HEK293T (cell line): ENCODE results near the gene ABHD10.

Experiments used
- CTCF ChIA-PET: fragments of 350-600 bp; formaldehyde crosslinking; extraction: SDS; loops from one replicate; lab custom pipeline; 2021; ENCODE audit warnings: antibody characterized with exemption, inconsistent platforms; lab: Yijun Ruan, JAX
- POLR2A ChIA-PET: fragments of 350-600 bp; formaldehyde crosslinking; extraction: SDS; loops from one replicate; lab custom pipeline; 2020; ENCODE audit warnings: antibody characterized with exemption, inconsistent platforms; lab: Yijun Ruan, JAX
- DNase-seq: peaks from one replicate; pipeline ENCODE4 v3.0.0; 2012; ENCODE audit warnings: mixed read lengths; ENCODE audit errors: extremely low spot score
- ARNT ChIP-seq: fragments of 450-650 bp; IDR thresholded peaks from 2 replicates; pipeline ENCODE4 v1.6.1; 2017; ENCODE audit warnings: mild to moderate bottlenecking
- BHLHE40 ChIP-seq: fragments of 450-650 bp; IDR thresholded peaks from 2 replicates; pipeline ENCODE4 v1.6.1; 2016; ENCODE audit warnings: mild to moderate bottlenecking, moderate library complexity, borderline replicate concordance
- CTBP1 ChIP-seq: fragments of 450-650 bp; IDR thresholded peaks from 2 replicates; pipeline ENCODE4 v1.6.1; 2016; ENCODE audit warnings: borderline replicate concordance
- ELF4 ChIP-seq: fragments of 450-650 bp; IDR thresholded peaks from 2 replicates; pipeline ENCODE4 v1.6.1; 2017; ENCODE audit warnings: antibody characterized with exemption
- FOXA1 ChIP-seq: fragments of 450-650 bp; IDR thresholded peaks from 2 replicates; pipeline ENCODE4 v1.6.1; 2016; ENCODE audit warnings: mild to moderate bottlenecking
- FOXK2 ChIP-seq: fragments of 450-650 bp; IDR thresholded peaks from 2 replicates; pipeline ENCODE4 v1.6.1; 2016; ENCODE audit warnings: mild to moderate bottlenecking
- FOXM1 ChIP-seq: fragments of 450-650 bp; IDR thresholded peaks from 2 replicates; pipeline ENCODE4 v1.6.1; 2017; ENCODE audit warnings: mild to moderate bottlenecking, borderline replicate concordance
- HDGF ChIP-seq: fragments of 450-650 bp; IDR thresholded peaks from 2 replicates; pipeline ENCODE4 v1.6.1; 2017; ENCODE audit warnings: antibody characterized with exemption, borderline replicate concordance
- L3MBTL2 ChIP-seq: fragments of 450-650 bp; conservative IDR thresholded peaks from 2 replicates; pipeline ENCODE4 v1.6.1; 2016; ENCODE audit warnings: mild to moderate bottlenecking
- LEF1 ChIP-seq: fragments of 450-650 bp; IDR thresholded peaks from 2 replicates; pipeline ENCODE4 v1.6.1; 2017; ENCODE audit warnings: mild to moderate bottlenecking, borderline replicate concordance
- NFRKB ChIP-seq: fragments of 450-650 bp; IDR thresholded peaks from 2 replicates; pipeline ENCODE4 v1.6.1; 2016; ENCODE audit warnings: mild to moderate bottlenecking, moderate library complexity
- SP1 ChIP-seq: fragments of 450-650 bp; IDR thresholded peaks from 2 replicates; pipeline ENCODE4 v1.6.1; 2017
- SUZ12 ChIP-seq: fragments of 450-650 bp; IDR thresholded peaks from 2 replicates; pipeline ENCODE4 v1.6.1; 2016; ENCODE audit warnings: mild to moderate bottlenecking
- TARDBP ChIP-seq: fragments of 450-650 bp; IDR thresholded peaks from 2 replicates; pipeline ENCODE4 v1.6.1; 2016
- ZNF384 ChIP-seq: fragments of 450-650 bp; IDR thresholded peaks from 2 replicates; pipeline ENCODE4 v1.6.1; 2016
- TF ChIP-seq, protein P1 (sequence below): fragments of 450-650 bp; IDR thresholded peaks from 2 replicates; pipeline ENCODE4 v1.6.1; 2016

ABHD10 gene

DNA sequence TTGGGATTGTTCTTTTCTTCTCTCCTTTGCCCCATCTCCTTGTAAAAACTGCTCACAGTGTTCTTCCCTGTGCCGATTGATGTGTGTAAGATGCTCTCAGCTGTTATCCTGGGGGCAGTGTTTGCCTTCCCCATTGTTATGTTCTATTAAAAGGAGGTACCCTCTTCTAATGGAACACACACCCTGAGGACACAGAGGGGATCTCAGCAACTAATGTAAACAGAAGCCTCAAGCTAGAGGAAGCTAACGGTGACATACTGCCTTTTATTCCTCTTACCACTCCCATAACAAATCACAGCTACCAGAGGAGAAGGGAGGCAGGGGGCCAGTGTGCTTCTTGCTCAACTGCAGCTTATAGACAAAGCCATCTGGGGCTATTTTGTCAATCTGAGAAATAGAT is 22.1 kb downstream of the ABHD10 start:
- ChIA-PET POLR2A (interaction anchor here (2.7 kb wide), 1 partner anchor 22 kb away, joined by 6 read pairs; the partner anchor contains the start of gene ABHD10), CTCF (interaction anchor here (0.7 to 1.7 kb wide), 3 partner anchors 12 to 33 kb away, joined by 3 to 7 read pairs (median 5); no protein-coding TSS in a partner anchor)
- no peak for DNase-seq

DNA sequence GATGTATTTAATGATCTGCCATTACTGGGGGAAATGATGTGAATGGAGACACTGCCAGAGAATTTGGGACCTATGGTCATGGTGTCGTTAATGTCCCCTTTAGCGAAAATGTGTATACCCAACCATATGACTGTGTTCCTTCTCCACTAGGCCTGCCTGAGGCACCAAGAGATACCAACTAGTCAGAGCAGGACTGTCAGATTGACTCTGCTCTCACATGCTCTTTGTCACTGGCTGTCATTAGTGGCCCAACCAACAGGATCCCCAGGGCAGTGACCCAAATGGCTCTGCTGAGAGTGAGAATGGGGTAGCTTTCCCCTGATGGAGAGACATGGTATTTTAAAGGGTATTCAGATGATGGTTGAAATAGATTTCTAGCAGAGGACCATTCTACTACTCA is 22.7 kb downstream of the ABHD10 start:
- TF ChIP-seq FOXM1 (no peak), NFRKB (no peak), L3MBTL2 (no peak), LEF1 (no peak), ZNF384 (no peak), HDGF (no peak), SUZ12 (no peak), FOXK2 (no peak), SP1 (no peak), BHLHE40 (no peak), ARNT (no peak), TARDBP (no peak), FOXA1 (no peak), CTBP1 (no peak), ELF4 (no peak)
- TF ChIP-seq, protein P1, sequence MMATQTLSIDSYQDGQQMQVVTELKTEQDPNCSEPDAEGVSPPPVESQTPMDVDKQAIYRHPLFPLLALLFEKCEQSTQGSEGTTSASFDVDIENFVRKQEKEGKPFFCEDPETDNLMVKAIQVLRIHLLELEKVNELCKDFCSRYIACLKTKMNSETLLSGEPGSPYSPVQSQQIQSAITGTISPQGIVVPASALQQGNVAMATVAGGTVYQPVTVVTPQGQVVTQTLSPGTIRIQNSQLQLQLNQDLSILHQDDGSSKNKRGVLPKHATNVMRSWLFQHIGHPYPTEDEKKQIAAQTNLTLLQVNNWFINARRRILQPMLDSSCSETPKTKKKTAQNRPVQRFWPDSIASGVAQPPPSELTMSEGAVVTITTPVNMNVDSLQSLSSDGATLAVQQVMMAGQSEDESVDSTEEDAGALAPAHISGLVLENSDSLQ: no peak
- no peak for DNase-seq
- POLR2A ChIA-PET: interaction anchor here (2.7 kb wide), 1 partner anchor 23 kb away, joined by 6 read pairs; the partner anchor contains the start of gene ABHD10
- CTCF ChIA-PET: interaction anchor here (0.7 to 1.7 kb wide), 3 partner anchors 12 to 39 kb away, joined by 3 to 7 read pairs (median 3); no protein-coding TSS in a partner anchor

More for the DNA sequence above, 22.1 kb downstream of the ABHD10 start:
- TF ChIP-seq CTBP1 (no peak), LEF1 (no peak), NFRKB (no peak), ELF4 (no peak), ARNT (no peak), SP1 (no peak), BHLHE40 (no peak), FOXM1 (no peak), HDGF (no peak), FOXA1 (no peak), FOXK2 (no peak), ZNF384 (no peak), L3MBTL2 (no peak), TARDBP (no peak), SUZ12 (no peak)
- TF ChIP-seq, protein P1: no peak

DNA sequence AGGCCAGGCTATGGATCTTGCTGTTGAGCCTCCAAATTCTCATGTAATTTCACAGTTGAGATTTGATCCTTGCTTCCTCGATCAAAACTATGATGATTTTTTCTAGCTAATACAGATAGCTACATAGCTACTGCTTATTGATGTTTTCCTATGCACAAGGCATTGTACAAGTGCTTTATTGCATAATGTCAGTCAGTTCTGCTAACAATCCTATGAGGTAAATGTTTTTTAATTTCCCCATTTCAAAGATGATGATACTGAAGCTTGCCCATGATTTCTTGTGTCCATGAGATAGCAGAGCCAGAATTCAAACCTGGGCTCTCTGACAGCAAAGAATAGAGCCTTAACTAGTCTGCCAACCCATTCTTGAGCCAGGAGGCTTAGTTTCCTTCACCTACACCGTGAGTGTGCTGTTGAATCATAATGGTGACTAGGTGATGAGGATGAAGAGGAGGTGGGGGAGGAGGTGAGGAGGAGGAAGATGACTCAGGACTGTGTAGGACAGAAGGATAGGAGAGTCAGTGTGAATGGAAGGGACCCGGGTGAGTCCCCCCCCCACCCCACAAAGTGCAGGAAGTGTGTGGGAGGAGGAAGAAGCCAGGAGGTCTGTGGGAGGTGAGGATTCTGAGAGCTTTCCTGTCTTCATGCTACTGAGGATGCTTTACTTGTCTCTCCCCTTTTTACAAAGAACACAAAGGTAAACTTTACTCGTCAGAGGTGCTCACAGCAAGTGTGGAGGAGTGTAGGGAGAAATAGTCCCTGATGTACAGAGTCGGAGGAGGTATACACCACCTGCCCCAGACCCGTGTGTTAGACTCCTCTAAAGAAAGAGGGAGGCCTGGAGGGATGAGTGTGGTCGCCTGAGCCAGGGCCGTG is 23.5 kb downstream of the ABHD10 start:
- CTCF ChIA-PET: interaction anchor here (0.7 to 2.6 kb wide), 3 partner anchors 11 to 40 kb away, joined by 3 to 7 read pairs (median 7); no protein-coding TSS in a partner anchor
- TF ChIP-seq ELF4 (no peak), ZNF384 (no peak), FOXK2 (no peak), ARNT (no peak)
- DNase-seq: no peak
- POLR2A ChIA-PET: interaction anchor here (1.3 to 3.1 kb wide), 3 partner anchors 23 to 32 kb away, joined by 3 to 13 read pairs (median 6); partner anchors contain the start of genes ABHD10 and TMPRSS7

DNA sequence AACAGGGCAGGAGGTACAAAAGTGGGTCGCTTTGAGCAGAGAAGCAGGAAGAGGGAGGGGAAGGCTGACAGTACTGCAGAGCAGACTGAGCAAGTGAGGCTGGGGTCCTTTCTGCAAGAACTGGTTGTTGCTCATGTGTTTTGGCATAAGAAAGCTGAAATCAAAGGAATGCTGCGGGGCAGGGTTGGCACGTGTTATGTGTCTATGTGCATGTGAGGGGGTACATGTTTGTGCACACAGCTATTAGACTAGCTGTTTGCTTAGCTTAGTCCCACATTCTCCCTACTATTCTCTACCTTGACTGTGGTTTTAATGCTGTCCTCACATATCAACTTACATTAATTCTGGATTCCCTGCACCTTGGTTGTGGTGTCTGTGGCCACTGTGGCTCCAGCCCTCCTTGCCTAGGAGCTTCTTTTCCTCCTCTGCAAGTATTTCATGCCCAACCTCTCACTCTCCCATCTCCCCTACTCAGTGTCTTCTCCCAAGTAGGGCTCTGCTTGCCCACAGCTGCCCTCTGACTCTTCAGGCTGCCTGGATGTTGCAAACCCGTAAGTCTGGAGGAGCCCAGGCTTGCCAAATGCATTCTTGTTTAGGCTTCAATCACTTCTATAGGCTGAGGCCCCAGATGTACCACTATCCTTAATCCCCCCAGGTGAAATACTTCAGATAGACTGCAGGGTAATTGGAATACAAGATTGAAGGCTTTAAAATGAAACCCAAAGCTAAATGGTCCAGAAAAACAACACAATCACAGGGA is 24.7 kb downstream of the ABHD10 start:
- POLR2A ChIA-PET: interaction anchor here (1.3 to 3.1 kb wide), 2 partner anchors 24 to 31 kb away, joined by 3 to 13 read pairs; partner anchors contain the start of genes ABHD10 and TMPRSS7
- TF ChIP-seq FOXK2: no peak
- TF ChIP-seq HDGF: no peak
- no peak for TF ChIP-seq FOXM1
- no peak for TF ChIP-seq LEF1
- no peak for TF ChIP-seq L3MBTL2
- TF ChIP-seq CTBP1: no peak
- TF ChIP-seq ELF4: no peak
- TF ChIP-seq ZNF384: no peak
- no peak for TF ChIP-seq FOXA1
- no peak for TF ChIP-seq SUZ12
- TF ChIP-seq TARDBP: no peak
- no peak for TF ChIP-seq SP1
- no peak for TF ChIP-seq BHLHE40
- TF ChIP-seq, protein P1: no peak
- TF ChIP-seq ARNT: no peak
- TF ChIP-seq NFRKB: no peak
- no peak for DNase-seq
- CTCF ChIA-PET: interaction anchor here (2.6 kb wide), 1 partner anchor 14 kb away, joined by 7 read pairs; no protein-coding TSS in a partner anchor

DNA sequence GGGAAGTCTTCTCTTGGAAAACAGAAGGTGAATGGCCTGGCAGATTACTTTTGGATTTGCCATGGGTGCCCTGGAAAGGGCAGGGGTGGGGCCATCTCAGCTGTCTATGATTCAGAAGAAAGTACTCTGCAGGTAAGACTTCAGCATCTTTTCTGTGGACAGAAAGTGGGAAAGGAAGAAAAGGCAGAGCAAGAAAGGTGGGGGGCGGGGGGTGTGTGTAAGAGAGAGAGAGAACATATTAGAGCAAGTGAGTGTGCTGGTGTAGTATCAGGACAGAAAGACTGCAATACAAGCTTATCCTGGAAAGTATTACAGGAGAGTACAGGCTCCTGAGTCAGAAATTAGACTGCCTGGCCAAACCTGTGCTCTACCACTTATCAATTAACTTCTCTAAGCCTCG is 25.4 kb downstream of the ABHD10 start:
- no peak for TF ChIP-seq BHLHE40
- TF ChIP-seq CTBP1: no peak
- TF ChIP-seq ELF4: no peak
- no peak for TF ChIP-seq FOXM1
- no peak for TF ChIP-seq TARDBP
- TF ChIP-seq HDGF: no peak
- no peak for TF ChIP-seq ZNF384
- TF ChIP-seq, protein P1: no peak
- no peak for TF ChIP-seq SP1
- no peak for TF ChIP-seq L3MBTL2
- no peak for TF ChIP-seq ARNT
- TF ChIP-seq SUZ12: no peak
- TF ChIP-seq LEF1: no peak
- no peak for TF ChIP-seq FOXK2
- TF ChIP-seq FOXA1: no peak
- no peak for TF ChIP-seq NFRKB
- ChIA-PET CTCF (interaction anchor here (1.2 to 2.6 kb wide), 2 partner anchors 15 to 287 kb away, joined by 4 to 7 read pairs; no protein-coding TSS in a partner anchor), POLR2A (interaction anchor here (3.1 kb wide), 1 partner anchor 25 kb away, joined by 13 read pairs; the partner anchor contains the start of gene ABHD10)
- DNase-seq: no peak
